DMS153 treated with DMSO at 0.1 percent for 48 hours (cell line): ENCODE results near the gene FBXL17.

Experiments used
- DNase-seq: peaks from one replicate; lab custom pipeline; 2025; ENCODE audit not compliant: unreplicated experiment; lab: John Stamatoyannopoulos, UW

FBXL17 gene

GRCh38 chr5:107824821-107825220, 557.1 kb downstream of the FBXL17 start:
- DNase-seq = no peak

- DNase-seq = no peak
These were observed 560.6 kb downstream of the FBXL17 start for GRCh38 chr5:107821288-107821687.

- DNase-seq = no peak
These were observed 561.5 kb downstream of the FBXL17 start for GRCh38 chr5:107820429-107820828.

GRCh38 chr5:107817951-107818350, 563.9 kb downstream of the FBXL17 start:
- DNase-seq = no peak

GRCh38 chr5:107817436-107817835, 564.5 kb downstream of the FBXL17 start:
- DNase-seq = no peak

GRCh38 chr5:107815109-107815508, 566.8 kb downstream of the FBXL17 start:
- no peak for DNase-seq

- DNase-seq = no peak
These were observed 567.6 kb downstream of the FBXL17 start for GRCh38 chr5:107814183-107814827.

GRCh38 chr5:107813559-107813958, 568.3 kb downstream of the FBXL17 start:
- DNase-seq = no peak

GRCh38 chr5:107812570-107813141, 569.2 kb downstream of the FBXL17 start:
- no peak for DNase-seq

- no peak for DNase-seq
These were observed 572.5 kb downstream of the FBXL17 start for GRCh38 chr5:107809201-107810034.
